ENCODE data around the gene CHST15.

GRCh38 chr10:124063750-124064603 is 29.4 kb downstream of the CHST15 start:
- TF ChIP-seq EZH2 (IDR thresholded peaks at IDR 0.05; ENCODE audit: insufficient read depth, poor library complexity, severe bottlenecking) = no peak
- no peak for TF ChIP-seq EZH2phosphoT487 (IDR thresholded peaks at IDR 0.05; ENCODE audit: insufficient read depth, low read depth)
